Stomach (tissue), 4 donors: ENCODE results near the gene TAF11L6.
"Not testable (repeated sequence)": the region's sequence is repeated elsewhere in the genome, so short reads cannot be mapped to it uniquely, and the experiment has no call there.

Experiments used
- EP300 ChIP-seq: sonication (generic); formaldehyde crosslinking; IDR thresholded peaks from one replicate; pipeline ENCODE4 v1.6.1; 2017; ENCODE audit warnings: antibody characterized with exemption
- POLR2A ChIP-seq, 4 donors: fragments of 450-650 bp; IDR thresholded peaks; one replicate each; pipeline ENCODE4 v1.6.1; 2016; ENCODE audit warnings: antibody characterized with exemption in 4 of 4, control low read depth in 2 of 4, mild to moderate bottlenecking in 1 of 4, moderate library complexity in 1 of 4

DNA sequence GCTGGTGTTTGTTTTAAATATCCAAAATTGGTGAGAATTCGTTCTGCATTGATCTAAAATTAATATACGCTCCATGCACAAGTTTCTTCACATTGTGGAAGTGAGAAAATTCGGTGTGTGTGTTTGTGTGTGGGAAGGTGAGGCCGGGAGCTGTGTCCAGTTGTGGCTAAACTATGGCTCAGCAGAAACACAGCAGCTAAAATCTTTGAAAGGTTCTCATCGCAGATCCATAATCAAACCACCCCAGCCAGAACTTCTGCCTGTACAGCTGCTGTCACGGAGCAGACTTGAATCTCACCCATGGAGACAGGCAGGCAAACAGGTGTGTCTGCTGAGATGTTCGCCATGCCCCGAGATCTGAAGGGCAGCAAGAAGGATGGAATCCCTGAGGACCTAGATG, 30.5 kb upstream of the TAF11L6 start, which contains the start of gene TAF11L2:
- TF ChIP-seq EP300; POLR2A (IDR thresholded peaks at IDR 0.05): not testable (repeated sequence)
